ENCODE measurements around the gene CHI3L1. TPM values are rescaled to one million over a fixed set of nuclear protein-coding genes. Genes with fewer than 3 reads are reported as not detected.

Gene CHI3L1
- total and polyA plus RNA-seq, 10 donors: 2.7 to 41.2 (median 15.5) TPM

GRCh38 chr1:203167026-203167912 lies 19.2 kb downstream of the CHI3L1 start:
- H3K36me3 ChIP-seq: peaks cover 0 to 12% (median 0%) of the 10 kb centered on the region in 6 donors
- H3K4me3 ChIP-seq: no peak overlapping the region
- no peak for TF ChIP-seq CTCF (IDR thresholded peaks at IDR 0.05 in 8 of 11, conservative IDR thresholded peaks at IDR 0.05 in 3 of 11)
- TF ChIP-seq POLR2AphosphoS5 (IDR thresholded peaks at IDR 0.05): no peak
- no peak for TF ChIP-seq POLR2A (IDR thresholded peaks at IDR 0.05)
- H3K9me3 ChIP-seq: no peaks in the 10 kb centered on the region
- H3K27ac ChIP-seq: no peak overlapping the region
- peaks cover 0 to 12% (median 0%) of the 10 kb centered on the region in 6 donors for H3K4me1 ChIP-seq
- 73 to 76% (median 74%) methylated on average over 23 of the region's 23 CpGs for WGBS, 5 donors
- intact Hi-C loops (cut with DNase I; ENCODE audit: low total_unique reads): no loop called here
- H3K27me3 ChIP-seq (replicated peaks in 1 of 7): peaks cover 0 to 53% (median 0%) of the 10 kb centered on the region in 7 donors
- no peak for DNase-seq

- peaks cover 0 to 54% (median 0%) of the 10 kb centered on the region in 7 donors for H3K27me3 ChIP-seq (replicated peaks in 1 of 7)
- peaks cover 0 to 10% (median 0%) of the 10 kb centered on the region in 6 donors for H3K4me1 ChIP-seq
- H3K4me3 ChIP-seq: no peak overlapping the region
- DNase-seq: peak; percentile 51
- H3K36me3 ChIP-seq: peaks cover 0 to 12% (median 0%) of the 10 kb centered on the region in 6 donors
- no peak overlapping the region for H3K27ac ChIP-seq
- WGBS, 5 donors: 59 to 76% (median 63%) methylated on average over 11 to 14 of the region's 14 CpGs
- no peaks in the 10 kb centered on the region for H3K9me3 ChIP-seq
- intact Hi-C loops (cut with DNase I; ENCODE audit: low total_unique reads): no loop called here
- no peak for TF ChIP-seq CTCF (IDR thresholded peaks at IDR 0.05 in 8 of 11, conservative IDR thresholded peaks at IDR 0.05 in 3 of 11)
- no peak for TF ChIP-seq POLR2AphosphoS5 (IDR thresholded peaks at IDR 0.05)
- no peak for TF ChIP-seq POLR2A (IDR thresholded peaks at IDR 0.05)
Measured at GRCh38 chr1:203166192-203166940, 20.1 kb downstream of the CHI3L1 start.

DNA sequence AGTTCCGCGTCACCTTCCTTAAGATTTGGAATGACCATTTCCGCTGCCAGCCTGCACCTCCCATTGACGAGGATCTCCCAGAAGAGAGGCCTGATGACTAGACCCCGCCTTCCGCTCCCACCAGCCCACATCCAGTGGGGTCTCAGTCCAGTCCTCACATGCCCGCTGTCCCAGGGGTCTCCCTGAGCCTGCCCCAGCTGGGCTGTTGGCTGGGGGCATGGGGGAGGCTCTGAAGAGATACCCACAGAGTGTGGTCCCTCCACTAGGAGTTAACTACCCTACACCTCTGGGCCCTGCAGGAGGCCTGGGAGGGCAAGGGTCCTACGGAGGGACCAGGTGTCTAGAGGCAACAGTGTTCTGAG lies 20.7 kb downstream of the CHI3L1 start:
- WGBS, 5 donors: 86 to 98% (median 91%) methylated on average over 7 to 8 of the region's 8 CpGs
- TF ChIP-seq POLR2A (IDR thresholded peaks at IDR 0.05) (no peak), POLR2AphosphoS5 (IDR thresholded peaks at IDR 0.05) (no peak), CTCF (IDR thresholded peaks at IDR 0.05 in 8 of 11, conservative IDR thresholded peaks at IDR 0.05 in 3 of 11) (no peak)
- no peaks in the 10 kb centered on the region for H3K9me3 ChIP-seq

More for the DNA sequence above, 20.7 kb downstream of the CHI3L1 start:
- intact Hi-C loops (cut with DNase I; ENCODE audit: low total_unique reads): no loop called here
- Histone ChIP-seq H3K36me3 (peaks cover 0 to 12% (median 0%) of the 10 kb centered on the region in 6 donors), H3K4me3 (no peak overlapping the region), H3K27ac (no peak overlapping the region), H3K27me3 (replicated peaks in 1 of 7) (peaks cover 0 to 60% (median 0%) of the 10 kb centered on the region in 7 donors), H3K4me1 (peaks cover 0 to 10% (median 0%) of the 10 kb centered on the region in 6 donors)
- no peak for DNase-seq
